UCSD-AML1 (cell line): ENCODE data around the gene SLU7.
"Not testable (repeated sequence)": the region's sequence is repeated elsewhere in the genome, so short reads cannot be mapped to it uniquely, and the experiment has no call there.

Source experiments
- DNase-seq: peaks from one replicate; lab custom pipeline; 2025; ENCODE audit not compliant: unreplicated experiment; lab: John Stamatoyannopoulos, UW

SLU7 gene

DNA sequence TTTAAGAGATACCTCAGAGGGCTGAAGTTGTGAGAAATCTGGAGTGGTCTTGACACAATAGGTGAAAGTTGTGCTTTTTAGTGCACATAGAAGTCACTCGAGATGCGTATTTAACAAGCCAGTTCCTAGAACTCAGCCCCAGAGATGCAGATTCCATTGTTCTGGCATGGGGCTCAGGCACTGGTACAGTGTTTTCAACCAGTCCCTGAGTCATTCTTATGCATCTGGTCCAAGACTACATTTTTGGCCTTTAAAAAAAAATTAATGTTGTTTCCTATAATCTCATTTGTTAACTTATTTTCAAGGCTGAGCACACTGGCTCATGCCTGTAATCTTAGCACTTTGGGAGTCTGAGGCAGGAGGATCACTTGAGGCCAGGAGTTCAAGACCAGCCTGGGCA lies 32.4 kb upstream of the SLU7 start:
- no peak for DNase-seq

DNA sequence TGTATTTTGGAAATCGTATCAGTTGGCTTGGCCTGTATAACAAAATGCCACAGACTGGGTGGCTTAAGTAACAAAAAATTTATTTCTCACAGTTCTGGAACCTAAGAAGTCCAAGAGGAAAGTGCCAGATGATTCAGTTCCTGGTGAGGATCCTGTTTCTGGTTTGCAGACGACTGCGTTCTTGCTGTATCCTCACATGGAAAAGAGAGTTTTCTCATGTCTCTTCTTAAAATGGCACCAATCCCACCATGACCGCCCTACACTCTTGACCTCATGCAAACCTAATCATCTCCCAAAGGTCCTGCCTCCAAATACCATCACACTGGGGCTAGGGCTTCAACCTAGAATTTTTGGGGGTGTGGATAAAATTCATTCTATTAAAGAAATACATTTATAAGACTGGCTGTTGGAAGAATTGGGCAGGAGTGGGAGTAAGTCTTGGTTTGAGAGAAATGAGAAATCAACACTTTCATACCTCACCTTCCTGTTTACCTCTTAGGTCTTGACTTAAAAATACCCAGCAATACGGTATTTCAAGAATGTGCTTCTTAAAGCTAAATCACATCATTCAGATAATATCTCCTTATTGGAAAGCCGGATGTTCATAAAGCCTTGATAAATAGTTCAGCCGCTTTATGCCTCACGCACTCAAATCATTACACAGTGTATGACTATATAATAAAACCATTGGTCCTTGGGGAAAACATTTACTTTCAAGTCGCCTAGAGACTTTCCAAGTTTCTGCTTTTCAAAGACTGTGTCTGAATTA lies 31.5 kb upstream of the SLU7 start:
- no peak for DNase-seq

DNA sequence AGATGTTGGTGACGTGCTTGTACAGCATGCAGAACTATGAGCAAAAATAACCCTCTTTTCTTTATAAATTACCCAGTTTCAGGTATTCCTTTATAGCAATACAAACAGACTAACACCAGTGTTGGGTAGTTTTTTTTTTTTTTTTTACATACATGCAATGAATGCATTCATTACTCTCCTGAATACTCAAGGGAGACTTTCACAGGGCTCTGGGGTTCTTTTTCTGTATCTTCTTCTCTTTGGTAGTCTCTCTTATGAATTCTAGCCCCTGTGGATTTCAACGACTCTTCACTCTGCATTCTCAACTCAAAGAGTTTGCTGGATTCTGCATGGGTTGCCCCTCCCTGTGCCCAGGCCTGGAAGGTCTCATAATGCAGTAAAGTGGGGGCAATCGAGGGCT lies 30.6 kb upstream of the SLU7 start:
- DNase-seq: no peak

DNA sequence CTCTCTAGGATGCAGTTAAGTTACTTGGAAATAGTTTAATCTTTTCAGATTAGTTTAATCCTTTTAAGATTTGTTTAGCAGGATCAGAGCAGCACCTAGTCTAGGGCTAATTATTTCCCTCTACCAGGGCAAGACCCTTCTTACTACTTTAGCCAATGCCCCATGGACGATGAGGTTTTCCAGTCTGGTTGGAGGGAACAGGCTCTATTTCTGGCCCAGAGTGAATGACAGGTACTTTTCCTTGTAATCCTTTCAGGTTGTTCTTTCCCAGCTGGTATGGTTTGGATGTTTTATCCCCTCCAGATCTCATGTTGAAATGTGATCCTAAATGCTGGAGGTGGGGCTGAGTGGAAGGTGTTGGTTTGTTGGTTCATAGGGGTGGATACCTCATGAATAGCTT lies 30.0 kb upstream of the SLU7 start:
- DNase-seq: no peak

DNA sequence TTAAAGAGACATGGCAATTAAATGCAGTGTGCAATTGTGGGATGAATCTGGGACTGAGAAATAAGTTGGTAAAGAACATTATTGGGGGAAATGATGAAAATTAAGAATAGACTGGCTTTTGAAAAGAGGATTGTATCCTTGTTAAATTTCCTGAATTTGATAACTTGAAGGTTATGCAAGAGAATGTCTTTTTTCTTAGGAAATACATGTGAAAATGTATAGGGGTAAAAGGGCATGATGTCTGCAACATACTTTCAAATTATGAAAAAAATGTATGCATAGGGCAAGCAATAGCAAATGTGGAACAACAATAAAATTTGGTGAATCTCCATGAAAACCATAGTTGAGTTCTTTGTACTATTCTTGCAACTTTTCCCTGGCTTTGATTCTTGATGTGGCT lies 26.9 kb upstream of the SLU7 start:
- no peak for DNase-seq

DNA sequence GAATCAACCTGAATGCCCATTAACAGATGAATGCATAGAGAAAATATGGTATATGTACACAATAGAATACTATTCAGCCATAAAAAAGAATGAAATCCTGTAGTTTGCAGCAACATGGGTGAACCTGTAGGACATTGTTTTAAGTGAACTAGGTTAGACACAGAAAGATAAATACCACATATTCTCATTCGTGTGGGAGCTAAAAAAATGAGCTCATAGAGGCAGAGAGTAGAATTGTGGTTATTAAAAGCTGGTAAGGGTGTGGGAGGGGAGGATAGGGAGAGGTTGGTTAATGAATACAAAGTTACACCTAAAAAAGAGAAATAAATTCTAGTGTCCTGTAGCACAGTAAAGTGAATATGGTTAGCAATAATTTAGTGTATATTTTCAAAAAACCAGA lies 26.3 kb upstream of the SLU7 start:
- no peak for DNase-seq

DNA sequence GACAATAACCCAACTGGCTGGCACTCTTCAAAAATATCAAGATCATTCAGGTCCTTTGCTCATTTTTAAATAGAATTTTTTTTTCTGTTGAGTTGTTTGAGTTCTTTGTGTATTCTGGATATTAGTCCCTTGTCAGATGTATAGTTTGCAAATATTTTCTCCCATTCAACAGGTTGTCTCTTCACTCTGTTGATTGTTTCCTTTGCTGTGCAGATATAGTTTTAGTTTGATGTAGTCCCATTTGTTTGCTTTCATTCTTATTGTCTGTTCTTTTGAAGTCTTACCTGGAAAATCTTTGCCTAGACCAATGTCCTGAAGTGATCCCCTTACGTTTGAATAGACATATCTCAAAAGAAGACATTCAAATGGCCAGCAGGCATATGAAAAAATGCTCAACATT lies 25.5 kb upstream of the SLU7 start:
- DNase-seq: no peak

DNA sequence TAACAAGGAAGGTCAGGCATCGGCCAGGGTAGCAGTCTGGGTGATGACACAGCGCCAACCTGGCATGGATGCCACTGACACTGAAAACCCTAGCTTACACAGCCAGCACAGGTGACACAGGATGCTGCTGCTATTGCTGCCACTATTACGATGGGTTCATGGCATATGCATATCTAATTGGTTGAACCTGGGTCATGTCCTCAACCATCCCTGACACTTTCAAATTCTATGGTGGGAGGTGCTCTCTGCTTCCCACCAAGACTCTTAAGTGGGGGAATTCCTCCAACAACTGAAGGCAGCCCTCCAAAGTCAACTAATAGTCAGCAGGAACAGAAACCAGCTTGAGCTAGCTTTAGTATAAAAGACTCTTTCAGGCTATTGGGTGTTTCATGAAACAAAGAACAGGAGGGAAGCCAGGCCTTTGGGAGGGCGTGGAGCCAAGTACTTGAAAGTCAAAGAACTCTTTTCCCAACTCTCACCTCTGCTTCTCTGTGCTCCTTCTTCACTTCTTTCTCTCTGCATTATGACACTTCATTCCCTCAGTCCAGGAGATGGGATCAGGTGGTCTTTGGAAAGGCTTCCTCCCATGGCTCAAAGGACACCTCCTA lies 24.0 kb upstream of the SLU7 start:
- no peak for DNase-seq

DNA sequence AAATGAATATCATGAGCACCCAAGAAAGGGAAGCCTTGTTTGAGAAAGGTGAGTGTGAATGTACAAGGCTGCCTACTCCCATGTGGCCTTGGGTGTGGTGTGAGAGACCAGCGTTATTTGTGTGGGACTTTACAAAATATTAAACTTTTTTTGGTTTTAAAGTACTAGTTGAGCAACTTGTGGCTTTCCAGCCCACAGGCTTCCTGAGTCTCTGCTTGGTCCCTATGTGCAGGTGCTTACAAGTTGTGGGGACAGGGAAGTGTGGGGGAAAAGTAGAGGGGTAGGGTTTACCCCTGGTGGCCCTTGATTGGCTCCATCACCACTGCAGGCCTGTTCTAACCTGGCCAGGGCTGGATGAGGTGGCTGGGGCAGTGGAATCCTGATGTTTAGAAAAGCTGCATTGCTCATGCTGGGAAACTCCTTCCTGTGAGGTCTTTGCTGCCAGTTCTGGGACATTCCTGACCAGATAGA lies 22.5 kb upstream of the SLU7 start:
- DNase-seq: peak; percentile 22

DNA sequence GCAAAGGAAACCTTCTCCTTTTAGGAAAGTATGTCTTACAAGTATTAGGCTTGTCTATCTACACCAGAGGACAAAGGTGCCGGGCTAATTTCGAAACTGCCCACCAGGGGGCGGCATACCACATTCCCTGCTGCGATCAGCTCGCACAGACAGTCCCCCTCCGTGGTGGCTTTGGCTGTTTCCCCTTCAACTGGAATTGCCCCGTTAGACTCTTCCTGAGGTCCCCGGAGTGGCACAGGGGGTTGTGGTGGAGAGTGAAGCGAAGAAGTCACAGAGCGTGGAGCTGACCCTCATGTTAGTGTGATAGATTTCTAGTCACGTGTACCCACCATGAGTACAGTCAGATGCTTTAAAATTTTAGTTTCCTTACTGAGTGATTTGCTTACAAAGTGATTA lies 20.3 kb upstream of the SLU7 start:
- DNase-seq: peak; percentile 89

DNA sequence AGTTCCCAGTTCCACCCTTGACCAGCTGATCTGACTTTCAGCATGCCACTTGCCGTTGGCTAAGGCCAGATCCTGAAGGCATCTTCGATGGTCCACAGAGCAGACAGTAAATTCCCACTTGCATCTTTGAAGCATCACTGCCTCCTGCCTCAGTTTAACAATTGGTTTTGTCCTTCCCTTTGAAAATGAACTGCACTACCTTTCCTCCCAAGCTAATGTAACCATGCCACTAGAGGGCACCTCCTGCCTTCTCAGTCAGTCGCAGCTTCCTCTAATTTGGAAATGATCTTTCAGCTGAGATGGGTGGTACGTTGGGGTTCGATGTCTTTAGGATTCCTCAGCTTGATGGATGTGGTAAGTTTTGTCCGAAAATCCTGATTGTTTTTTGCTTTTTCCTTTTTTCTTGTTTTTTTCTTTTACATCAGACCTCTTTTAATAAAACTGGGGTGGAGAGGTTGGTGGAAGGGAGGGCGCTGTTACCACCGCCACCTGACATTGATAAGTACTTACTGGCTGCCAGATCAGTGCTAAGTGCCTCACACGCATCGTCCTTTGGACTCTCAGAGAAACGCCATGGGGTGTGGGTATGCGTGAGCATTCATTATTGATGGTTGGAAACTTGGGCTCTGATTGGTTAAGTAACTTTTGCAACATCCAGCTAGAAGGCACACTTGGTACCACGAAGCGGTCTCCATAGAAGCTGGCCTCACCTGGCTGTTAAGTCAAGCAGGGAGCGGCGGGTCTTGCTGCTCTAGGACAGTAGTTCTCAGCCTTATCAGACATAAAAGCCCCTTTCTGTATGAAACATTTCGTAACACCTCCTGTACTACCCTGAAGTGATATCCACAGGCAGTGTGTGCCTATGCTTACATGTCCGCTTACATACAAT lies 19.7 kb upstream of the SLU7 start:
- DNase-seq: peak; percentile 62

DNA sequence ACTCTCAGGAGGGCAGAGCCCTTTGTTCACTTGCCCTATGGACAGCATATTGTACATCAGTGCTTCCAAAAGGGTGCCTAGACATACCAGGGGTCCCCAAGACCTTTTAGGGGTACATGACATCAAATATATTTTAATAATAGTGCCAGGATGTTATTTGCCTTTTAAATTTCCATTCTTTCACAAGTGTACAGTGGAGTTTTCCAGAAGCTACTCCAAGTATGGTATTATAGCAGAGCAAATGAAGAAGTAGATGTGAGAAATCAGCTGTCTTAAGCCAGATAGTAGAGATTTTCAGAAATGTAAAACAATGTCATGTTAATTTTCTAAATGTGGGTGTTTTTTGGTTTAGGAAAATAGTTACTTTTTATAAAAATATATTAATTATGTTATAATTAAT lies 18.4 kb upstream of the SLU7 start:
- DNase-seq: no peak

DNA sequence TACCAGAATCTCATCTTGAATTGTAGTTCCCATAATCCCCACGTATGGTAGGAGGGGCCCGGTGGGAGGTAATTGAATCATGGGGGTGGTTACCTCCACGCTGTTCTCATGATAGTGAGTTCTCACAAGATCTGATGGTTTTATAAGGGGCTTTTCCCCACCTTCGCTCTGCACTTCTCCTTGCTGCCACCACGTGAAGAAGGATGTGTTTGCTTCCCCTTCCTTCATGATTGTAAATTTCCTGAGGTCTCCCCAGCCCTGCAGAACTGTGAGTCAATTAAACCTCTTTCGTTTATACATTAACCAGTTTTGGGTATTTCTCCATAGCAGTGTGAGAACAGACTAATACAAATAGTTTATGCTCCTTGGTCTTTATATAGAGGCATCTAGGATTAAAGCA lies 17.8 kb upstream of the SLU7 start:
- DNase-seq: not testable (repeated sequence)

DNA sequence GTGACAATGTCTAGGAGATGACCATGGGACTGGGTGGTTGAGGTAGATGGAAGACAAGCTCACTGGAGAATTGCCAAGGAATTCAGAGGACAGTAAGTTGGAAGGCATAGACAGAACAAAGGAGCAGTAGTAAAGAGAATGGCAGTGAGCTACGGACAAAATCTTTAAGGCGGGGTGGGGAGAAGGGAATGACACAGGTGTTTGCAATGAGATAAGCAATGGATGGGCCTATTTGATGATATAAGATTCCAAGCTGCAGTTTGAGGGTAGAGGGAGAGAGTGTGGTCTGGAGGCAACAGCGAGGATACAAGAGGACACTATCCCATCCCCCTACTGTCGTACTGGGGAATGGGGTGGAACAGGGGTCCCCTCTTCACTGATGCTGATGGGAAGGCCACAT lies 17.1 kb upstream of the SLU7 start:
- no peak for DNase-seq

DNA sequence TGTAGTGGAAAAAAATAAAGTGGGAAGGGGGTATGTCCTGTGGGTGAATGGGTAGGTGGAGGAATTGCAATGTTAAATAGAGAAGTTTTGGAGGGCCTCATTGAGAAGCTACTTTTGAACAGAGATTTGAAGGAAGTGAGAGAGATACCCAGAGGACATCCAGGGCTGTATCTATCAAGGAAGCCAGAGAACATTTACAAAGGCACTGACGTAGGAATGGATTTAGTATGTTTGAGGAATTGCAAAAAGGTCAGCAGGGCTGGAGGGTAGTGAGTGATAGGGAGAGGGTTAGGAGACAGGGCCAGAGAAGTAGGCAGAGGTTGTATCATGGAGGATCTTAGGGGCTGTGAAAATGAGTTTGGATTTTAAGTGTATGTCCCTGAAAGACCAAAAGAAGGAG lies 16.7 kb upstream of the SLU7 start:
- no peak for DNase-seq

DNA sequence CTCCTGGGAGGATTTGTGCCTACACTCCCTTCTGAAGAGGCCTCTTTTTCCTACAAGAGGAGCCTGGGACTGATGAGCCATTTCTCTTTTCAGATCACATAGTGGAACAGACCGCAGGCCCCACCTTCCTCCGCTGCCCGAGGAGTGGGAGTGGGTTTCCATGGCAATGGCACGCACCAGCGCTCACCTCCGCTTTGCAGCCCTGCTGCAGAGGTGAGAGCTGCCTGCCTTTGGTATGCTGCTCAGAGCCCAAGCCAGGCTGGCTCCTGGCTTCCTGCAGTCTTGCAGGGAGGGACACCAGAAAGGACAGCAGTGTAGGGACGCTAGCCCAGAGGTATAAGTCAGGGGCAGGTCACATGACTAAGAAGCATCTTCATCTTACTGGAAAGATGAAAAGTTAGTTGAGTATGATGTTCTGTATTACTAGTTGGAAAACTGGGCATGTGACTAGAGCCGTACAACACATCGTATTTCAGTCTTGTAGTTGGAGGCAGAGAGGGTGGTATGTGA lies 15.2 kb upstream of the SLU7 start:
- no peak for DNase-seq

DNA sequence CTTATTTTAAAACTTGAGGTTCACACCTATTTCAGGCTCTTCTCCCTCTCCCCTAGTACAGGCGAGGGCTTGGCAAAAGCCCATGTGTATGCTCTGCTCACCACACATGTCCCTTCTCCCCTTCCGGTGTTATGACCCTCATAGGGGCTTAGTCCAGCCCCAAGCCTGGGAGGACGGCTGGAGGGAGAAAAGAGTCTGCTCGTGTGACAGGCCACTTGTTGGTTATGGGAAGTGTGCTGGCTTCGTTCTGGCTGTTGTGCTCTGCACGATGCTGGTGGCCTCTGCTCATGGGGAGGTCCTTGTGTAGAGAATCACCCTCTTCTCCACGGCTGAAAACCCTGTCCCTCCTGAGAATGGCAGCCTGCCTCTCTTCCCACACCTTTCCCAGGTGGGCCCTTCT lies 13.9 kb upstream of the SLU7 start:
- DNase-seq: no peak

DNA sequence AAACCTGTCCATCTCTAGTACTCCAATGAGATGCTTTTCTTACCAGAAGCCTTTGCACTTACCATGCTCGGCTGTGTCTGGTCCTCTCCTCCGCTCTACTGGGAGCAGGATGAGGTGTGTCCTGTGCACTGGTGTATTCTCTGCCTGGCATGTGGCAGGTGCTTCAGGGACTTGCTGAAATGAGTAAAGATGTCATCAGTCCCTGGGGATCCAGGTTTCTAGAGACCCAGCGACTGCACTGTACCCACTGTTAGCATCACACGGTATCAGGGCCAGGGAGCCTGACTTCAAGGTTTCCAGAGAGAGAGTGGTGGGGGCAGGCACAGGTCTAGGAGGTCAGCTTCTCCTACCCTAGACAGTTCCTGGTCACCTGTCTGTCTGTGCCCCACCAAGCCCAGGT lies 13.3 kb upstream of the SLU7 start:
- no peak for DNase-seq

DNA sequence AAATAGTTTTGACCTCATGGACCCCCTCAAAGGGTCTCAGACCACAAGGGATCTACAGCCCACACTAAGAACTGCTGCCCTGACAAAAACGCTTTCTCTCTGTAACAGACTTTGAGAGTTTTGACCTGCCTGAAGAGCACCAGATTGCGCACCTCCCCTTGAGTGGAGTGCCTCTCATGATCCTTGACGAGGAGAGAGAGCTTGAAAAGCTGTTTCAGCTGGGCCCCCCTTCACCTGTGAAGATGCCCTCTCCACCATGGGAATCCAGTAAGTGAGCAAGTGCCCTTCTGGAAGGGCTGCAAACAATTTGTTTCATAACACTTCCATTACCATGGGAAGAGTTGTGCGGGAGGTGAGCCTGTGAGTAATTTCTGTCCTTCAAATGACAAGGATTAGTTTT lies 8.7 kb upstream of the SLU7 start:
- DNase-seq: no peak

DNA sequence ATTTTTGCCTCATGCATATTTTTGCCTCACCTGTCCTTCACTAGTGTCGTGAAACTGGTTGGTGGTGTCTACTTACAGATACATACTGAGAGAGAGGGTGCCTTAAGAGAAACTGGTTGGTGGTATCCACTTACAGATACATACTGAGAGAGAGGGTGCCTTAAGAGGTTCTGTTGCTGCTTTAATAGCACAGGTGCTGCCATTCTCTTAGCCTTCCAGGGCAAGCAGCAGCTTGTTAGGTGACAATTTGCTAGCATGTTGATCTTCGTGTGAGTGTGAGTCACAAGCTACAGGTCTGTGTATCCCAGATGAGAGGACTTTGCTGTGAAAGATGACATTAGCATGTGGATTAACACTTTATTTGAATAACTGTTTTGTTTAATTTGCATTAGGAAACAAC lies 4.2 kb upstream of the SLU7 start:
- no peak for DNase-seq

DNA sequence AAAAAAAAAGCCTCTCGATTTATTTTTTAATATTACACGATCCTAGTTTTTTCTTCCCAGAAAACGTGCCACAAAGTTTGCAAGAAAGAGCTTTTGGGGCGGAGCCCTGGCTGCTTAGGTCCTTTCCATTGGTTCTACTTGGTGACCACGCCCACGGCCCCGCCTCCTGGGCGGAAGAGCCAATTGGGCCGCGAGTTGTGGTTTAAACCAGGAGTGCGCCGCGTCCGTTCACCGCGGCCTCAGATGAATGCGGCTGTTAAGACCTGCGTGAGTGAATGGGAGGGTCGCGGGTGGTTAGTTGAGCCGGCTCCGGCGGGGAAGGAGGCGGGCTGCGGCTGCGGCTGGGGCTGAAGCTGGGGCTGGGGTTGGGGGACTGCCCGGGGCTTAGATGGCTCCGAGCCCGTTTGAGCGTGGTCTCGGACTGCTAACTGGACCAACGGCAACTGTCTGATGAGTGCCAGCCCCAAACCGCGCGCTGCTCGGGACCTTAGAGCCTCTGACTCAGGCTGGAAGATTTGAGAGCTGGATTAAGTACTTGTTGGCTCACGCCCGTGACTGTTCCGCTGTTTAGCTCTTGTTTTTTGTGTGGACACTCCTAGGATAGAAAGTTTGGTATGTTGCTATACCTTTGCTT lies 2.9 kb upstream of the SLU7 start, which contains the start of gene PTTG1:
Gene PTTG1, plus strand, starts transcription at position 231 of the 634 bp plus-strand sequence. CDS start 458 bp downstream, outside the sequence.
- peak; percentile 96 for DNase-seq
